H9 (cell line): ENCODE results near the gene SLAMF6. TPM values are rescaled to one million over a fixed set of nuclear protein-coding genes. Genes with fewer than 3 reads are reported as not detected.

Experiments used
- DNase-seq: peaks from one replicate; pipeline ENCODE4 v3.0.0-alpha.2; 2017
- H2AFZ ChIP-seq: one replicate; pipeline ENCODE4 v1.6.1; 2013; ENCODE audit warnings: mild to moderate bottlenecking, low read length, control low read depth, moderate library complexity
- H2AK5ac ChIP-seq: 2 replicates; pipeline ENCODE4 v1.6.1; 2013; ENCODE audit warnings: low read length, control low read depth, mixed read lengths; ENCODE audit not compliant: insufficient read length
- H2BK120ac ChIP-seq: one replicate; pipeline ENCODE4 v1.6.1; 2013; ENCODE audit warnings: low read depth, mild to moderate bottlenecking, low read length, control low read depth, inconsistent platforms; ENCODE audit not compliant: poor library complexity, severe bottlenecking
- H2BK12ac ChIP-seq: 2 replicates; pipeline ENCODE4 v1.6.1; 2013; ENCODE audit warnings: low read length, control low read depth, mixed read lengths, low read depth; ENCODE audit not compliant: insufficient read length
- H2BK15ac ChIP-seq: 2 replicates; pipeline ENCODE4 v1.6.1; 2013; ENCODE audit warnings: low read depth, low read length, control low read depth
- H2BK20ac ChIP-seq: one replicate; pipeline ENCODE4 v1.6.1; 2013; ENCODE audit warnings: low read depth, mild to moderate bottlenecking, low read length, control low read depth, inconsistent platforms; ENCODE audit not compliant: poor library complexity, severe bottlenecking
- H2BK5ac ChIP-seq: 2 replicates; pipeline ENCODE4 v1.6.1; 2013; ENCODE audit warnings: low read length, control low read depth, mixed read lengths; ENCODE audit not compliant: insufficient read length
- H3K14ac ChIP-seq: 2 replicates; pipeline ENCODE4 v1.6.1; 2013; ENCODE audit warnings: low read length, control low read depth; ENCODE audit not compliant: insufficient read depth
- H3K18ac ChIP-seq: 2 replicates; pipeline ENCODE4 v1.6.1; 2013; ENCODE audit warnings: low read depth, mild to moderate bottlenecking, mixed read lengths, low read length, control low read depth; ENCODE audit not compliant: insufficient read length
- H3K23ac ChIP-seq: 2 replicates; pipeline ENCODE4 v1.6.1; 2013; ENCODE audit warnings: low read length, control low read depth, mixed read lengths, low read depth; ENCODE audit not compliant: insufficient read length
- H3K23me2 ChIP-seq: 2 replicates; pipeline ENCODE4 v1.6.1; 2013; ENCODE audit warnings: low read depth, mild to moderate bottlenecking, mixed read lengths, low read length, control low read depth; ENCODE audit not compliant: insufficient read length, poor library complexity, severe bottlenecking
- H3K27ac ChIP-seq: 2 replicates; pipeline ENCODE4 v1.5.1; 2013; ENCODE audit warnings: low read length, control low read depth, mixed read lengths, low read depth; ENCODE audit not compliant: insufficient read length
- H3K27me3 ChIP-seq: 2 replicates; pipeline ENCODE4 v1.6.1; 2013; ENCODE audit warnings: low read length, control low read depth, inconsistent platforms; ENCODE audit not compliant: insufficient read depth
- H3K4ac ChIP-seq: 2 replicates; pipeline ENCODE4 v1.6.1; 2013; ENCODE audit warnings: low read depth, mild to moderate bottlenecking, control low read depth, inconsistent platforms, low read length, moderate library complexity
- H3K4me1 ChIP-seq: 2 replicates; pipeline ENCODE4 v1.6.1; 2013; ENCODE audit warnings: low read length, control low read depth, inconsistent platforms; ENCODE audit not compliant: insufficient read depth
- H3K4me2 ChIP-seq: 2 replicates; pipeline ENCODE4 v1.6.1; 2013; ENCODE audit warnings: low read length, control low read depth, mixed read lengths; ENCODE audit not compliant: insufficient read length, insufficient read depth
- H3K56ac ChIP-seq: 2 replicates; pipeline ENCODE4 v1.6.1; 2013; ENCODE audit warnings: low read depth, mild to moderate bottlenecking, mixed read lengths, low read length, control low read depth; ENCODE audit not compliant: insufficient read length
- H3K79me1 ChIP-seq: 2 replicates; pipeline ENCODE4 v1.6.1; 2013; ENCODE audit warnings: low read depth, mild to moderate bottlenecking, moderate library complexity, low read length, control low read depth, inconsistent platforms; ENCODE audit not compliant: insufficient read depth, poor library complexity, severe bottlenecking
- H3K79me2 ChIP-seq: 2 replicates; pipeline ENCODE4 v1.6.1; 2013; ENCODE audit warnings: low read length, control low read depth, inconsistent platforms; ENCODE audit not compliant: insufficient read depth
- H3K9ac ChIP-seq: 2 replicates; pipeline ENCODE4 v1.6.1; 2013; ENCODE audit warnings: low read length, control low read depth, mixed read lengths; ENCODE audit not compliant: insufficient read length; ENCODE audit errors: extremely low read depth
- H3K9me3 ChIP-seq: one replicate; pipeline ENCODE4 v1.6.1; 2013; ENCODE audit warnings: low read depth, low read length, inconsistent platforms; ENCODE audit not compliant: control insufficient read depth
- H3T11ph ChIP-seq: one replicate; pipeline ENCODE4 v1.6.1; 2013; ENCODE audit warnings: mild to moderate bottlenecking, low read length, control low read depth, inconsistent platforms
- H4K20me1 ChIP-seq: one replicate; pipeline ENCODE4 v1.6.1; 2013; ENCODE audit not compliant: control insufficient read depth, insufficient read length, insufficient read depth
- H4K5ac ChIP-seq: 2 replicates; pipeline ENCODE4 v1.6.1; 2013; ENCODE audit warnings: low read depth, mild to moderate bottlenecking, mixed read lengths, low read length, control low read depth; ENCODE audit not compliant: insufficient read length
- H4K8ac ChIP-seq: replicated peaks from 2 replicates; pipeline ENCODE4 v1.6.1; 2013; ENCODE audit warnings: low read length, control low read depth, mixed read lengths, low read depth; ENCODE audit not compliant: insufficient read length
- H4K91ac ChIP-seq: 2 replicates; pipeline ENCODE4 v1.6.1; 2013; ENCODE audit warnings: low read depth, mild to moderate bottlenecking, moderate library complexity, mixed read lengths, low read length, control low read depth; ENCODE audit not compliant: insufficient read length
- H3K27ac Mint-ChIP-seq, 3 experiments: 2 replicates in 2 of 3; 3 replicates in 1 of 3; pipeline ENCODE4 v1.8.0; 2020 to 2021; ENCODE audit warnings: mixed read lengths in 3 of 3, mild to moderate bottlenecking in 1 of 3, moderate library complexity in 1 of 3
- H3K27me3 Mint-ChIP-seq: 2 replicates; pipeline ENCODE4 v1.8.0; 2021; ENCODE audit warnings: low read depth, mild to moderate bottlenecking, moderate library complexity, mixed read lengths
- H3K36me3 Mint-ChIP-seq, 3 experiments: 2 replicates in 2 of 3; 3 replicates in 1 of 3; pipeline ENCODE4 v1.8.0; 2020 to 2021; ENCODE audit warnings: low read depth in 3 of 3, mixed read lengths in 3 of 3; ENCODE audit not compliant: insufficient read depth in 1 of 3
- H3K4me1 Mint-ChIP-seq, 2 experiments: 2 replicates each; pipeline ENCODE4 v1.8.0; 2020; ENCODE audit warnings: mixed read lengths in 2 of 2
- H3K4me3 Mint-ChIP-seq, 2 experiments: 2 replicates in 1 of 2; 3 replicates in 1 of 2; pipeline ENCODE4 v1.8.0; 2020 to 2021; ENCODE audit warnings: mild to moderate bottlenecking in 2 of 2, mixed read lengths in 2 of 2, moderate library complexity in 1 of 2
- H3K9me3 Mint-ChIP-seq, 2 experiments: 2 replicates in 1 of 2; 3 replicates in 1 of 2; pipeline ENCODE4 v1.8.0; 2020; ENCODE audit warnings: mild to moderate bottlenecking in 2 of 2, mixed read lengths in 2 of 2, moderate library complexity in 1 of 2
- CTCF ChIP-seq: fragments of 200-600 bp; sonication (generic); conservative IDR thresholded peaks from 3 replicates; pipeline ENCODE4 v1.8.0; 2021; ENCODE audit warnings: antibody characterized with exemption, mild to moderate bottlenecking
- WGBS: extraction: QIAGEN DNeasy Blood & Tissue Kit; methylation state at CpG from one replicate; pipeline ENCODE4 v1.1.7; 2013; ENCODE audit warnings: missing lambda C conversion rate, low lambda C conversion rate, mixed read lengths; ENCODE audit not compliant: insufficient read length; ENCODE audit errors: extremely low coverage; 5-methylcytosine and 5-hydroxymethylcytosine counted together
- total RNA-seq: library from RNA; stranded (reverse); gene quantifications from 2 replicates; pipeline ENCODE4 v1.2.1, GENCODE V29; 2021

The SLAMF6 gene
- total RNA-seq, 1 experiment from 2014 or later: not detected

GRCh38 chr1:160472112-160472511 is 50.9 kb downstream of the SLAMF6 start:
- Histone ChIP-seq H3K79me2 (no peaks in the 10 kb centered on the region), H2BK120ac (no peak overlapping the region), H3K27ac (no peak overlapping the region), H3K4ac (no peak overlapping the region), H4K91ac (no peak overlapping the region), H3K9ac (no peak overlapping the region), H4K8ac (no peak overlapping the region), H2BK15ac (no peak overlapping the region), H4K20me1 (no peaks in the 10 kb centered on the region), H3K14ac (no peak overlapping the region), H2BK5ac (no peak overlapping the region), H4K5ac (no peak overlapping the region), H2AFZ (no peak overlapping the region), H3K4me1 (no peaks in the 10 kb centered on the region), H3K27me3 (no peaks in the 10 kb centered on the region), H3K23me2 (no peaks in the 10 kb centered on the region), H2BK20ac (no peak overlapping the region), H3K4me2 (no peak overlapping the region), H3K9me3 (no peaks in the 10 kb centered on the region), H3K23ac (no peak overlapping the region), H2BK12ac (no peak overlapping the region), H3T11ph (no peak overlapping the region), H3K79me1 (no peaks in the 10 kb centered on the region), H3K18ac (no peak overlapping the region), H2AK5ac (no peak overlapping the region), H3K56ac (no peak overlapping the region)
- Mint-ChIP-seq H3K9me3 (no peaks in the 10 kb centered on the region), H3K27ac (no peak overlapping the region), H3K4me3 (no peak overlapping the region), H3K27me3 (no peaks in the 10 kb centered on the region), H3K4me1 (no peaks in the 10 kb centered on the region), H3K36me3 (no peaks in the 10 kb centered on the region)
- WGBS: no CpG with 5 or more reads among the region's 3 CpGs
- DNase-seq: no peak
- TF ChIP-seq CTCF: no peak
